Measurements from ENCODE around the gene CHN1.

GRCh38 chr2:174840436-174840835 is 164.7 kb downstream of the CHN1 start:
- no peak for TF ChIP-seq CTCF (IDR thresholded peaks at IDR 0.05)
- TF ChIP-seq EP300 (IDR thresholded peaks at IDR 0.05) = no peak
- no peak for TF ChIP-seq POLR2A (IDR thresholded peaks at IDR 0.05)
- no peak for TF ChIP-seq POLR2AphosphoS5 (IDR thresholded peaks at IDR 0.05)

All from sigmoid colon (tissue), 4 donors.